HG02623 (cell line): ENCODE results near the gene GABRR2.

Experiments used
- ATAC-seq: cut with Tn5 transposase; IDR thresholded peaks from one replicate; pipeline ENCODE4 v1.9.1; 2021; ENCODE audit warnings: moderate library complexity; ENCODE audit not compliant: unreplicated experiment

GABRR2 gene

GRCh38 chr6:89215391-89215790, 99.7 kb downstream of the GABRR2 start:
- ATAC-seq, result no peak

- ATAC-seq, result no peak
These were observed 100.9 kb downstream of the GABRR2 start for GRCh38 chr6:89214197-89214596.

- ATAC-seq, result no peak
These were observed 102.6 kb downstream of the GABRR2 start for GRCh38 chr6:89212472-89212871.

GRCh38 chr6:89209457-89209856, 105.6 kb downstream of the GABRR2 start:
- no peak for ATAC-seq

GRCh38 chr6:89208551-89208950, 106.5 kb downstream of the GABRR2 start:
- ATAC-seq, result no peak
